Upper lobe of left lung (tissue), 6 donors: Measurements from ENCODE around the gene EPB41L1. TPM values are rescaled to one million over a fixed set of nuclear protein-coding genes. Genes with fewer than 3 reads are reported as not detected.
"Not testable (repeated sequence)": the region's sequence is repeated elsewhere in the genome, so short reads cannot be mapped to it uniquely, and the experiment has no call there.

Experiments used
- ATAC-seq, 2 donors: fragments of 200-7000 bp; cut with Tn5 transposase; one replicate each; pipeline ENCODE4 v1.9.1; 2022; ENCODE audit warnings: mild to moderate bottlenecking in 2 of 2, moderate library complexity in 2 of 2; ENCODE audit not compliant: low FRiP score in 2 of 2
- DNase-seq, 2 donors: peaks; one replicate each; pipeline ENCODE4 v3.0.0-alpha.2; 2019 to 2020
- H3K27ac ChIP-seq, 4 donors: fragments of 200-600 bp; sonication (generic); one replicate each; pipeline ENCODE4 v1.5.1; 2016 to 2019
- H3K27me3 ChIP-seq, 4 donors: fragments of 200-600 bp; sonication (generic); one replicate each; pipeline ENCODE4 v1.5.1; 2017 to 2019
- H3K36me3 ChIP-seq, 4 donors: fragments of 200-600 bp; sonication (generic); one replicate each; pipeline ENCODE4 v1.5.1; 2016 to 2019
- H3K4me1 ChIP-seq, 4 donors: fragments of 200-600 bp; sonication (generic); one replicate each; pipeline ENCODE4 v1.5.1; 2018 to 2019
- H3K4me3 ChIP-seq, 4 donors: fragments of 200-600 bp; sonication (generic); one replicate each; pipeline ENCODE4 v1.5.1; 2017 to 2019; ENCODE audit warnings: mild to moderate bottlenecking in 2 of 4, moderate library complexity in 1 of 4
- H3K9me3 ChIP-seq, 4 donors: fragments of 200-600 bp; sonication (generic); one replicate each; pipeline ENCODE4 v1.5.1; 2018 to 2019
- CTCF ChIP-seq, 6 experiments: fragments of 450-650 bp in 4 of 6; fragments of 200-600 bp in 2 of 6; sonication (generic) in 2 of 6; IDR thresholded peaks; one replicate each; pipeline ENCODE4 v1.5.1; 2016 to 2019; ENCODE audit warnings: antibody characterized with exemption in 6 of 6
- EP300 ChIP-seq, 4 donors: sonication (generic); formaldehyde crosslinking; IDR thresholded peaks; one replicate each; pipeline ENCODE4 v1.5.1; 2017; ENCODE audit warnings: antibody characterized with exemption in 4 of 4, control low read depth in 2 of 4
- POLR2A ChIP-seq, 4 donors: fragments of 450-650 bp; IDR thresholded peaks; one replicate each; pipeline ENCODE4 v1.5.1; 2016 to 2017; ENCODE audit warnings: antibody characterized with exemption in 4 of 4, mild to moderate bottlenecking in 2 of 4
- POLR2AphosphoS5 ChIP-seq, 2 donors: sonication (generic); formaldehyde crosslinking; IDR thresholded peaks; one replicate each; pipeline ENCODE4 v1.5.1; 2017; ENCODE audit warnings: antibody characterized with exemption in 2 of 2
- WGBS, 2 donors: methylation state at CpG; one replicate each; pipeline ENCODE4 v1.1.5; 2017 to 2018; 5-methylcytosine and 5-hydroxymethylcytosine counted together
- total RNA-seq, 6 donors: library from RNA; depleted of rRNA in 4 of 6; stranded (reverse); fragments of >200 nt in 4 of 6; gene quantifications; one replicate each; pipeline versions ENCODE4 v1.1.0 to v1.2.1, GENCODE V29; 2016 to 2021
- donor health status: DM: no; HTN: no; CAD: no; lungs with moderate emphysema.
- donor health status: DM: no; HTN: yes; CAD: no; lungs with severe emphysema.

The EPB41L1 gene
- total RNA-seq, 6 donors from 2014 or later, result 56.6 to 104 (median 79.2) TPM

DNA sequence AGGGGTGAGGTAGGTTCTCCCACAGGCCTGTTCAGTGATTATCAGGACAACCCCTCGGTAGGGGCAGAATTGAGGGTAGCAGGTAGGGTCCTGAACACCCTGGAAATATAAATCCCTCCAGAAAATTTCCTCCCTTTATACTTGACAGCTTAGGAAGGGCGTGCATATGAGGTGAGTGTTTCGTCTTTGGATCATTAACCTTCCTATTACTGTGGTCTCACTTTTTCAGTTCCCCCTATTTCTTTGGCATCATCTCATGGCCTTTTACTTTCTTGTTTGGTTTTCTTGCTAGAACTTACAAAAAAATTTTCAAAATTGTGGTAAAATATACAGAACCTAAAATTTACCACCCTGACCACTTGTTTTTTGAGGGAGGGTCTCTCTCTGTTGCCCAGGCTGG, 18.7 kb upstream of the EPB41L1 start:
- H3K4me1 ChIP-seq, result peaks cover 0 to 3% (median 3%) of the 10 kb centered on the region in 4 donors
- no peak for DNase-seq
- H3K4me3 ChIP-seq, result no peak overlapping the region
- H3K27me3 ChIP-seq, result no peaks in the 10 kb centered on the region
- no peak overlapping the region for H3K27ac ChIP-seq
- H3K36me3 ChIP-seq, result no peaks in the 10 kb centered on the region
- 85 to 90% methylated on average over 3 of the region's 3 CpGs for WGBS, 2 donors
- ATAC-seq, result no peak
- no peak for TF ChIP-seq POLR2A (IDR thresholded peaks at IDR 0.05)
- no peak for TF ChIP-seq CTCF (IDR thresholded peaks at IDR 0.05)
- TF ChIP-seq EP300 (IDR thresholded peaks at IDR 0.05), result no peak
- no peak for TF ChIP-seq POLR2AphosphoS5 (IDR thresholded peaks at IDR 0.05)
- no peaks in the 10 kb centered on the region for H3K9me3 ChIP-seq

- not testable (repeated sequence) for H3K4me3 ChIP-seq, ATAC-seq, DNase-seq, H3K4me1 ChIP-seq, H3K27ac ChIP-seq, H3K27me3 ChIP-seq, H3K9me3 ChIP-seq, H3K36me3 ChIP-seq
- WGBS, 2 donors, result 86 to 93% methylated on average over 11 of the region's 11 CpGs
Measured at GRCh38 chr20:36137313-36137712, 17.2 kb upstream of the EPB41L1 start.

GRCh38 chr20:36141310-36141709, 13.2 kb upstream of the EPB41L1 start:
- DNase-seq, result no peak
- H3K36me3 ChIP-seq, result no peaks in the 10 kb centered on the region
- H3K9me3 ChIP-seq, result no peaks in the 10 kb centered on the region
- no peak overlapping the region for H3K4me3 ChIP-seq
- no peak overlapping the region for H3K27ac ChIP-seq
- 79% methylated on average over 2 of the region's 2 CpGs for WGBS, 2 donors
- no peak for ATAC-seq
- peaks cover 0 to 3% (median 3%) of the 10 kb centered on the region in 4 donors for H3K4me1 ChIP-seq
- H3K27me3 ChIP-seq, result no peaks in the 10 kb centered on the region
- TF ChIP-seq CTCF (IDR thresholded peaks at IDR 0.05) (no peak), POLR2A (IDR thresholded peaks at IDR 0.05) (no peak), POLR2AphosphoS5 (IDR thresholded peaks at IDR 0.05) (no peak)

DNA sequence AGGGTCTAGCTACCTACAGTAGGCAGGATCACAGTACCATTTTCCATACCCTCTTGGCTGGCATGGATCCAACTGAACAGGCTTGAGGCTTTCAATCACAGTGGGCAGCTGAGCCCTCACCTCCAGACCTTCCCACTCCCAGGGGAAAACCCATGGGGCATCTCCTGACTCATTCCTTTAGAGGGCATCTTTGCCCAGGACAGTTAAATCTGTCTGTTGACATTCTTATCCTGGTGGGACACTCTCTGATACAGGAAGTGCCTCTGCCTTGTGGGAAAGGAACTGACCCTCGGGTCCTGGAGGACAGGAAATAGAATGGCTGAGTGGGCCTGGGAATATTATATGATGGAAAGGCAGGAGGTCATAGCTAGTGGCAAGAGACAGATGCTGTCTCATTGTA, 10.2 kb upstream of the EPB41L1 start:
- DNase-seq, result no peak
- TF ChIP-seq POLR2A (IDR thresholded peaks at IDR 0.05), result no peak
- TF ChIP-seq EP300 (IDR thresholded peaks at IDR 0.05), result no peak
- TF ChIP-seq POLR2AphosphoS5 (IDR thresholded peaks at IDR 0.05), result no peak
- no peak for TF ChIP-seq CTCF (IDR thresholded peaks at IDR 0.05)
- Histone ChIP-seq H3K4me1 (peaks cover 0 to 10% (median 4%) of the 10 kb centered on the region in 4 donors), H3K4me3 (no peak overlapping the region), H3K27ac (no peak overlapping the region), H3K9me3 (no peaks in the 10 kb centered on the region), H3K27me3 (no peaks in the 10 kb centered on the region), H3K36me3 (no peaks in the 10 kb centered on the region)
- no peak for ATAC-seq
- WGBS, 2 donors, result 25 to 45% methylated on average over 1 of the region's 1 CpG

GRCh38 chr20:36145877-36146707, 8.4 kb upstream of the EPB41L1 start:
- 68 to 82% methylated on average over 12 of the region's 12 CpGs for WGBS, 2 donors
- no peak for ATAC-seq
- peak in 1 of 2 donors; percentile 30 for TF ChIP-seq POLR2AphosphoS5 (IDR thresholded peaks at IDR 0.05)
- no peak for TF ChIP-seq POLR2A (IDR thresholded peaks at IDR 0.05)
- Histone ChIP-seq H3K4me3 (no peak overlapping the region), H3K27ac (no peak overlapping the region), H3K4me1 (peaks cover 0 to 10% (median 4%) of the 10 kb centered on the region in 4 donors), H3K9me3 (no peaks in the 10 kb centered on the region), H3K36me3 (no peaks in the 10 kb centered on the region), H3K27me3 (no peaks in the 10 kb centered on the region)
- DNase-seq, result no peak

GRCh38 chr20:36147690-36148089, 6.8 kb upstream of the EPB41L1 start:
- Histone ChIP-seq H3K36me3 (no peaks in the 10 kb centered on the region), H3K9me3 (no peaks in the 10 kb centered on the region), H3K4me1 (peaks cover 0 to 10% (median 4%) of the 10 kb centered on the region in 4 donors), H3K27ac (no peak overlapping the region), H3K27me3 (no peaks in the 10 kb centered on the region), H3K4me3 (no peak overlapping the region)
- WGBS, 2 donors, result 54 to 65% methylated on average over 3 of the region's 3 CpGs
- no peak for ATAC-seq
- DNase-seq, result no peak
- TF ChIP-seq EP300 (IDR thresholded peaks at IDR 0.05) (no peak), POLR2A (IDR thresholded peaks at IDR 0.05) (no peak)
